Psoas muscle (tissue), 8 donors: Measurements from ENCODE around the gene POLR3GL. TPM values are rescaled to one million over a fixed set of nuclear protein-coding genes. Genes with fewer than 3 reads are reported as not detected.

Experiments used
- ATAC-seq, 4 donors: fragments of 200-7000 bp; cut with Tn5 transposase; one replicate each; pipeline ENCODE4 v1.9.1; 2020; ENCODE audit warnings: moderate library complexity in 3 of 4, mild to moderate bottlenecking in 2 of 4
- DNase-seq, 2 donors: peaks; one replicate each; pipeline ENCODE4 v3.0.0-alpha.2; 2020
- H3K27ac ChIP-seq: fragments of 200-600 bp; one replicate; pipeline ENCODE4 v1.8.0; 2022
- H3K27me3 ChIP-seq, 3 donors: fragments of 200-600 bp in 1 of 3; one replicate each; pipeline versions ENCODE4 v1.6.1 to v1.8.0; 2013 to 2022; ENCODE audit warnings: low read length in 2 of 3, mild to moderate bottlenecking in 2 of 3, moderate library complexity in 1 of 3; ENCODE audit not compliant: insufficient read depth in 3 of 3
- H3K36me3 ChIP-seq, 2 donors: fragments of 200-600 bp in 1 of 2; one replicate each; pipeline versions ENCODE4 v1.6.1 to v1.8.0; 2013 to 2022; ENCODE audit warnings: low read depth in 1 of 2, mild to moderate bottlenecking in 1 of 2, moderate library complexity in 1 of 2; ENCODE audit not compliant: insufficient read depth in 1 of 2
- H3K4me1 ChIP-seq: fragments of 200-600 bp; one replicate; pipeline ENCODE4 v1.8.0; 2022
- H3K4me3 ChIP-seq: fragments of 200-600 bp; one replicate; pipeline ENCODE4 v1.8.0; 2022; ENCODE audit warnings: mild to moderate bottlenecking
- H3K9me3 ChIP-seq: fragments of 200-600 bp; one replicate; pipeline ENCODE4 v1.8.0; 2022
- WGBS, 3 donors: extraction: QIAGEN DNeasy Blood & Tissue Kit; methylation state at CpG; one replicate each; pipeline versions ENCODE4 v1.1.6 to v1.1.7; 2013; 5-methylcytosine and 5-hydroxymethylcytosine counted together
- intact Hi-C, 2 donors: fragments of 100-400 bp; cut with DNase I; formaldehyde crosslinking; loops; one replicate each; pipeline versions ENCODE4 v1.11.0 to v1.14.2; 2022
- polyA plus RNA-seq, 3 donors: library from polyadenylated mRNA; stranded (reverse); fragments of 200-250 nt; gene quantifications; one replicate each; pipeline ENCODE4 v1.2.3, GENCODE V29; 2013
- total RNA-seq, 4 donors: library from RNA; stranded (reverse); fragmentation: NEBNext Ultra II Directional in 2 of 4; extraction: Animal tissue kit (Norgen Biotek cat#: 25700) in 2 of 4; gene quantifications; one replicate each; pipeline versions ENCODE4 v1.2.1 to v1.2.4, GENCODE V29; 2021 to 2023
- TF ChIP-seq, protein P1 (sequence below): fragments of 200-600 bp; IDR thresholded peaks from one replicate; pipeline ENCODE4 v1.8.0; 2022; ENCODE audit warnings: antibody characterized with exemption
- donor health status: healthy with polysubstance abuse.
- donor health status: DM: no; HTN: no; CAD: no; lungs with moderate emphysema.
- donor health status: Bipolar disorder and iron deficiency.
- donor health status: healthy.
- donor health status: DM: yes; HTN: yes; CAD: no.
- donor health status: DM: no; HTN: no; CAD: no.
- donor health status: DM: no; HTN: no; CAD: no.
- donor health status: DM: yes; HTN: yes; CAD: no.

POLR3GL gene
- total and polyA plus RNA-seq, 7 donors = 30.5 to 139 (median 59.9) TPM

GRCh38 chr1:145963265-145964019 is 1.0 kb upstream of the POLR3GL start:
- H3K36me3 ChIP-seq = peaks cover 0 to 5% of the 10 kb centered on the region in 2 donors
- peaks cover 49% of the 10 kb centered on the region for H3K4me1 ChIP-seq
- WGBS, 3 donors = 29 to 37% (median 29%) methylated on average over 5 of the region's 5 CpGs
- TF ChIP-seq, protein P1, sequence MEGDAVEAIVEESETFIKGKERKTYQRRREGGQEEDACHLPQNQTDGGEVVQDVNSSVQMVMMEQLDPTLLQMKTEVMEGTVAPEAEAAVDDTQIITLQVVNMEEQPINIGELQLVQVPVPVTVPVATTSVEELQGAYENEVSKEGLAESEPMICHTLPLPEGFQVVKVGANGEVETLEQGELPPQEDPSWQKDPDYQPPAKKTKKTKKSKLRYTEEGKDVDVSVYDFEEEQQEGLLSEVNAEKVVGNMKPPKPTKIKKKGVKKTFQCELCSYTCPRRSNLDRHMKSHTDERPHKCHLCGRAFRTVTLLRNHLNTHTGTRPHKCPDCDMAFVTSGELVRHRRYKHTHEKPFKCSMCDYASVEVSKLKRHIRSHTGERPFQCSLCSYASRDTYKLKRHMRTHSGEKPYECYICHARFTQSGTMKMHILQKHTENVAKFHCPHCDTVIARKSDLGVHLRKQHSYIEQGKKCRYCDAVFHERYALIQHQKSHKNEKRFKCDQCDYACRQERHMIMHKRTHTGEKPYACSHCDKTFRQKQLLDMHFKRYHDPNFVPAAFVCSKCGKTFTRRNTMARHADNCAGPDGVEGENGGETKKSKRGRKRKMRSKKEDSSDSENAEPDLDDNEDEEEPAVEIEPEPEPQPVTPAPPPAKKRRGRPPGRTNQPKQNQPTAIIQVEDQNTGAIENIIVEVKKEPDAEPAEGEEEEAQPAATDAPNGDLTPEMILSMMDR = no peak
- DNase-seq = no peak
- intact Hi-C loops = loop anchor here in 1 of 2 donors (5.0 kb wide), 1 partner anchor 106 kb away; the partner anchor contains the start of gene PIAS3
- no peaks in the 10 kb centered on the region for H3K27me3 ChIP-seq
- H3K4me3 ChIP-seq = peak overlapping the region; percentile 85
- ATAC-seq = no peak
- peaks cover 6% of the 10 kb centered on the region for H3K9me3 ChIP-seq
- H3K27ac ChIP-seq = peak overlapping the region; percentile 86

DNA sequence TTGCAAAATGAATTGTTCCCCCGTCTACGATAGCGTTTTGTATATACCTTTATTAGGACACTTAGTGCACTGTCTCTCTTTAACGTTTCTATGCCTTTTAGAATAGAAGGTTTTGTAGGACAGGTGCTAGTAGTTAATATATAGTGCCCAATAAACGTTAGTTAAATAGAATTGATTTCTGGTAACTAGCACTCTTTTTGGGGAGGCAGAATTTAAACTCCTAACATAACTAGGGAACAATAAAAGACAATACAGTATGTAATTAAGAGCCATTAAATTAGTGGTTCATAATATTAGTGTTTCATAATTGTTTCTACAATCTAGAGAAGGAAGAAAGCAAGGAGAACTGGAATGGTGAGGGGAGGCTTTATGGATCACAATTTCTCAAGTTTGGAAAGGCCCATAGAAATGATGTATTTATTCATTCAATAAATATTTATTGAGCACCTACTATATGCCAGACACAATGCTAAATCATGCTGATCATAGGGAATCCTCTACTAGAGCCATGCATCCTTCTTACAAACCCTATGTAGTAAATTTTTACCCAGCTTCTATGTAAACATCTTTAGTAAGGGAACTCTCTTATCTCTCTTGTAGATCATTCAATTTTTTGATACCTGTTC is 742 bp downstream of the POLR3GL start:
- TF ChIP-seq, protein P1 = no peak
- 0 to 3% (median 1%) methylated on average over 5 of the region's 5 CpGs for WGBS, 3 donors
- ATAC-seq (no peak), DNase-seq (no peak)
- Histone ChIP-seq H3K4me3 (peak overlapping the region; percentile 85), H3K4me1 (peaks cover 34% of the 10 kb centered on the region), H3K27me3 (no peaks in the 10 kb centered on the region), H3K27ac (peak overlapping the region; percentile 86), H3K36me3 (peaks cover 0 to 6% of the 10 kb centered on the region in 2 donors), H3K9me3 (peaks cover 6% of the 10 kb centered on the region)
- intact Hi-C loops = loop anchor here in 1 of 2 donors (5.0 kb wide), 1 partner anchor 78 kb away; the partner anchor contains the start of gene ANKRD35

DNA sequence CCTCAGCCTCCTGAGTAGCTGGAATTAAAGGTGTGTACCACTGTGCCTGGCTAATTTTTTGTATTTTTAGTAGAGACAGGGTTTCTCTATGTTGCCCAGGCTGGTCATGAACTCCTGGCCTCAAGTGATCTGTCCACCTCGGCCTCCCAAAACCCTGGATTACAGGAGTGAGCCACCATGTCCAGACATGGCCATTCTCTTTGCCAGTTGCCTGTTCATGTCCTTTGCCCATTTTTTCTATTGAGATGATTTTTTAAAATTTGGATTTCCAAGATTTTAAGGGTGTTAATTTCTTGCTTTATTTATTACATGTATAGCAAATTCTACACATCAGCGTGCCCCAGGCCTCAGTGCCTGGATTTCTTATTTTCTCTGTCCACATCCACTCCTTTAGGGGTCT is 2.8 kb downstream of the POLR3GL start:
- no peak for DNase-seq
- WGBS, 3 donors = 91 to 95% (median 93%) methylated on average over 2 of the region's 2 CpGs

DNA sequence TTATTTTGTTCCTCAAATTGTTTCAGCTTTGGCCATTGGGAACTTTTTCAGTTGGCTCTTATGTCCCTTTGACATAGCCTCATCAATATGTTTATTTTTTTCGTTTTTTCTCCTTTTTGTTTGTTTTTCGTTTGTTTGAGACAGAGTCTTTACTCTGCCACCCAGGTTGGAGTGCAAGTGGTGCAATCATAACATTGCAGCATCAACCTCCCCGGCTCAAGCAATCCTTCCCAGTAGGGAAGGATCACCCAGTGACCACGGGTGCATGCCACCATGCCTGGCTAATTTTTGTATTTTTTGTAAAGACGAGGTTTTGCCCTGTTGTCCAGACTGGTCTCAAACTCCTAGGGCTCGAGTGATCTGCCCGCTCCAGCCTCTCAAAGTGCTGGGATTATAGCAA is 8.1 kb downstream of the POLR3GL start:
- ATAC-seq = no peak
- Histone ChIP-seq H3K36me3 (peaks cover 0 to 18% of the 10 kb centered on the region in 2 donors), H3K9me3 (peaks cover under 1% of the 10 kb centered on the region), H3K27ac (no peak overlapping the region), H3K4me1 (peaks cover 4% of the 10 kb centered on the region), H3K4me3 (no peak overlapping the region), H3K27me3 (no peaks in the 10 kb centered on the region)
- intact Hi-C loops = no loop called here
- 81 to 84% (median 84%) methylated on average over 7 of the region's 7 CpGs for WGBS, 3 donors
- TF ChIP-seq, protein P1 = no peak
- DNase-seq = peak in 1 of 2 donors; percentile 11

More for the DNA sequence above, 2.8 kb downstream of the POLR3GL start:
- TF ChIP-seq, protein P1 = no peak
- no peak overlapping the region for H3K27ac ChIP-seq
- H3K4me1 ChIP-seq = peaks cover 23% of the 10 kb centered on the region
- intact Hi-C loops = loop anchor here in 1 of 2 donors (5.0 kb wide), 1 partner anchor 80 kb away; the partner anchor contains the start of gene ANKRD35
- peaks cover 6% of the 10 kb centered on the region for H3K9me3 ChIP-seq
- ATAC-seq = no peak
- H3K27me3 ChIP-seq = no peaks in the 10 kb centered on the region
- no peak overlapping the region for H3K4me3 ChIP-seq
- H3K36me3 ChIP-seq = peaks cover 0 to 6% of the 10 kb centered on the region in 2 donors
